ENCODE results near the gene AXIN1.

- TF ChIP-seq POLR2AphosphoS5 (IDR thresholded peaks at IDR 0.05; ENCODE audit: low read depth, low read length) = no peak
- no peak for TF ChIP-seq REST (IDR thresholded peaks at IDR 0.05; ENCODE audit: insufficient read depth in 1 of 2, low read depth in 2 of 2, low read length in 2 of 2)
- TF ChIP-seq TAF1 (IDR thresholded peaks at IDR 0.05; ENCODE audit: borderline replicate concordance, insufficient read depth, low read length) = no peak
Measured at GRCh38 chr16:366476-366875, 14.0 kb upstream of the AXIN1 start.

Measured in PFSK-1 (cell line).